ENCODE measurements around the gene MAD1L1.
A peak's percentile ranks its signal among the peaks of the same experiment; 100 is the strongest.

The MAD1L1 gene

DNA sequence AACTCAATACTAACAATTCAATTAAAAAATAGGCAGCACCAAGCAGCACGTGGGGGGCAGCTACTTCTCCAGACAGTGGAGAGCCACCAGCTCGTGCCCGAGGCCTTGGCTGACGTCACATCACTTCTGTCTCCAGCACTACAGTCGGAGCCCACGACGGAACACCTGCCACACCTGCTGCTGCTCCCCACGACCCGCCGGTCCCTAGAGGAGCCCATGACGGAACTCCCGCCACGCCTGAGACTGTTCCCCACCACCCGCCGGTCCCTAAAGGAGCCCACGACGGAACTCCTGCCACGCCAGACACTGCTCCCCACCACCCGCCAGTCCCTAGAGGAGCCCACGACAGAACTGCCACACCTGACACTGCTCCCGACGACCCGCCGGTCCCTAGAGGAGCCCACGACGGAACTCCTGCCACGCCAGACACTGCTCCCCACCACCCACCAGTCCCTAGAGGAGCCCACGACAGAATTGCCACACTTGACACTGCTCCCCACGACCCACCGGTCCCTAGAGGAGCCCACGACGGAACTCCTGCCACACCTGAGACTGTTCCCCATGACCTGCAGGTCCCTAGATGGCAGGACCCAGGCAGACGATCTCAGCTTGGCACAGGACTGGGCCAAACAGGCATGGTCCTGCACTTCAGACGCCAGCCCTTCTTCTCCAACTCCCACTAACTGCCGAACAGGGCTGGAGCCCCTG lies 304.7 kb downstream of the MAD1L1 start:
- DNase-seq (ENCODE audit: low spot score), result no peak

DNA sequence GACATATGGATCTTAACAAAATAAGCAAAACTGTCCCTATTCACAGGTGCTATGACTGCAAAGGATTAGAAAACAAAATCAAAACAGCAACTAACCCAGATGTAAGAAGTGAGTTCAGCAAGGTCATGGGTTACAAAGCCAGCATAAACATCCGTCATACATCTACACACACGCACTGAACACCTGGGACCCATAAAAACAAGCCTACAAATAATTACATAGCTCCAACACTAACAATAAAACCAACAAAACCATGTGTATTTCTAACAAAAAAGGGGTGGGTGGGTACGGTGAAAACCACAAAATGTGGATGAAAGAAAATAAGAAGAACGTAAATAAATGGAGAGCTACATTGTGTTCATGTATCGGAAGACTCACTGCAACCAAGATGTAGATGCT lies 305.8 kb downstream of the MAD1L1 start:
- no peak for DNase-seq (ENCODE audit: low spot score)

DNA sequence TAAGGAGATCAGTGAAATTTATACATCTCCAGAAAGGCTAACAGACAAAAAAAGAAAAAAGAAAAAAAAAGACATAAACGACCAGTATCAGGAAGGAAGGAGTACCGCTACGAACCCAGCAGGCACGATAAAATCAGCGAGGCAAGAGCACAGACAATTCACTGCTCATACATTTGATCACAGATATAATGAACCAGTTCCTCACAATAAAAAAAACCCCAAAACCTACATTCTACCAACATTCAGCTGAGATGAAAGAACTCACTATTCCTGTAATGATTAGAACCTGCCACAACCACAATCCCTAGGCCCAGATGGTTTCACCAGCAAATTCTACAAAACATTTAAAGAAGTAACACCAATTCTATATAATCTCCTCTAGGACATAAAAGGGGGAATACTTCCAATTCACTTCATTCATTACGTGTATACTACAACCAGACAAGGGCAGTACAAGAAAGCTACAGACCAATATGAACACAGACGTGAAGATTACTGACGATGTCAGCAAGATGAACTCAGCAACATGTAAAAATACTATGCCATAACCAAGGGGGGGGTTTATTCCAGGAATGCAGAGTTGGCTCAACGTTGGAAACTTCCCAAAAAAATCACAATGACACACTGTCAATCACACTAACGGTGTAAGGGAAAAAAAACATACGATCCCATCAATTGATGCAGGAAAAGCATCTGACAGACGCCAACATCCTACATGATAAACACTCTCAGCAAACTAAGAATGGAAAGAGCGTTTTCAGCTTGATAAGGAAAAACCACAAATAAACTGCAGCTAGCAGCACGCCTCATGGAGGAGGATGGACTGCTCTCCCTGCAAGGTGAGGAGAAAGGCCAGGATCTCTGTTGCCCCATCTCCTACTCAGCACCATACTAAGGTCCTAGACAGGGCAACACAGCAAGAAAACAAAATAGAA lies 306.5 kb downstream of the MAD1L1 start:
- no peak for DNase-seq (ENCODE audit: low spot score)

DNA sequence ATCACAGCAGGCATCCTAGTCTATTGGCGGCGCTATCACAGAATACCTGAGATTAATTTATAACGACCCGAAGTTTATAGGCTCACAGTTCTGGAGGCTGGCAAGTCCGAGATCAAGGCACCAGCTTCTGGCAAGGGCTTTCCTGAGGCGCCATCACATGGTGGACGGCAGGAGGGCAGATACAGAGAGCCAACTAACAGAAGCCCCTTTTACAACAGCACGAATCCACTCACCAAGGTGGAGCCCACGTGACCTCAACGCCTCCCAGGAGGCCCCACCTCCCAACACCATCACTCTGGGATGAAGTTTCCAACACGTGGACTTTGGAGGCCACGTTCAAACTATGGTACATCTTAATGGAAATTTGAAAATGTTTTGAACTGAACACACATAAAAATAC lies 307.4 kb downstream of the MAD1L1 start:
- DNase-seq (ENCODE audit: low spot score), result no peak

DNA sequence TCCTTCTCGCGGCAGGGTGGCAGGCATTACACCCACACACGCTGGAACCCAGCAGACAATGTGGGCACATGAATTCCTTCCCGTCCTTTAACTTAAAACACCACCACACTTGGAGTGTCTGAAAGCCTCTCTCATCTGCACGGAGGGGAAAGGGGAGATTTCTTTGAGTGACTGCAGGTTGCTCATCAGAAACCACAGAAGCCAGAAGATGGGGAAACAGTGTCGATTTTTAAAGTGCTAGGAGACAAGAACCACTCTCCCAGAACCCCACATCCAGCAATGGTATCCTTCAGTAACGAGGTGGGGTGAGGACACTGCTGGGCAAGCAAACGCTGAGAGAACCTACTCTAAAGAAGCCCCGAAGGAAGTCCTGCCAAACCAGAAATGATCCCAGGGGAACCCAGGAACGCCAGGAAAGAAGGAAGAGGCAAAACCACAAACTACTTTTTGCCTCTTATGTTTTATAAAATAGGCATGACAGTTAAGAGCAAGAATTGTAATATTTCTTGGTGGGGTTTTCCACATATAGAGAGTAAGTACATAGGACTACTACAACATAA lies 308.4 kb downstream of the MAD1L1 start:
- peak; percentile 52 for DNase-seq (ENCODE audit: low spot score)

DNA sequence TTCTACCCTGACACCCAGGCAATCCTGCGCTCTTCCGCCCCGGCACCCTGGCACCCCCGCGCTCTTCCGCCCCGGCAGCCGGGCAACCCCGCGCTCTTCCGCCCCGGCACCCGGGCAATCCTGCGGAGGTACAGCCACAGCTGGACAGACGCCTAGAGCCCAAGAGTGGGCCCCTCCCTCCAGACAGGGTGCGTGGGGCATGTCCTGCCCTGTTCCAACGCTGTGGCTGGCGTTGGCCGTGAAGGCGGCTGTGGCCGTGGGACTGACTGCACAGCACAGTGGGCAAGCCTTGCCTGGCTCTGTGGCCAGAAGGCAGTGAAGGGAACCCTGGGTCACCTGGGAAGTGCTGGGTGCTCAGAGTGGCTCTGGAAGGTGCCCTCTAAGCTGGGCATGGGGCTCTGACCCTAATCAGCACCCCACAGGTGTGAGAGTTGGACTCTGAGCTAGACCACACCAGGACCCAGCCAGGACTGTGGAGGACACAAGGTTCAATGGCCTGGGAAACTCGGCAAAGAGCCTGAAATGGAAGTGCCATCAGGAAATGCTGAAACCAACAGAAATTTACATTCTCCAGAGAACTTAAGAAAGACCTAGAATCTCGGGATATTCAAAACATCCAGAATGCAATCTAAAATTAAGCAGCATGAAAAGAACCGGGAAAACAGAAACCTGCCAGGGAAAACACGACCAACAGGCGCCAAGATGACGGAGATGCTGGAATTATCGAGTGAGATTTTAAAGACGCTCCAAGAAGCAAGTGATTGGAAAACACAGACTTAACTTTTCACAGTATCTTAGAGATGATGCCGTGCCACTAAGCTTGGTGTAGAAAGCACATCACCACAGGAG lies 309.1 kb downstream of the MAD1L1 start:
- DNase-seq (ENCODE audit: low spot score), result no peak

DNA sequence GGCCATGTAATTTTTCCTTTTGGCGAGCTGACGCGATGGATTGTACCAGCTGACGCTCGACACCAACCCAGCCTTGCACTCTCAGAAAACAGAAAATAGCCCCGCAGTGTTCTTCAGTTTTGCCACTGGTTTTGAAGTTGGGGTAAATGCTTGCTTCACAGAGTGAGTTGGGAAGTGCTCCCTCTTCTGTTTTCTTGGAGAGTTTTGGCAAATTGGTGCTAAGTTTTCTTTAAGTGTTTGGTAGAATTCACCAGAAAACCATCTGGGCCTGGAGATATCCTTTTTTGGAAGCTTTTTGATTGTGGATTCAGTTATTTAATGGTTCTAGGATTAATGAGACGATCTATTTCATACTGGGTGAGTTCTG lies 309.9 kb downstream of the MAD1L1 start:
- peak; percentile 66 for DNase-seq (ENCODE audit: low spot score)

DNA sequence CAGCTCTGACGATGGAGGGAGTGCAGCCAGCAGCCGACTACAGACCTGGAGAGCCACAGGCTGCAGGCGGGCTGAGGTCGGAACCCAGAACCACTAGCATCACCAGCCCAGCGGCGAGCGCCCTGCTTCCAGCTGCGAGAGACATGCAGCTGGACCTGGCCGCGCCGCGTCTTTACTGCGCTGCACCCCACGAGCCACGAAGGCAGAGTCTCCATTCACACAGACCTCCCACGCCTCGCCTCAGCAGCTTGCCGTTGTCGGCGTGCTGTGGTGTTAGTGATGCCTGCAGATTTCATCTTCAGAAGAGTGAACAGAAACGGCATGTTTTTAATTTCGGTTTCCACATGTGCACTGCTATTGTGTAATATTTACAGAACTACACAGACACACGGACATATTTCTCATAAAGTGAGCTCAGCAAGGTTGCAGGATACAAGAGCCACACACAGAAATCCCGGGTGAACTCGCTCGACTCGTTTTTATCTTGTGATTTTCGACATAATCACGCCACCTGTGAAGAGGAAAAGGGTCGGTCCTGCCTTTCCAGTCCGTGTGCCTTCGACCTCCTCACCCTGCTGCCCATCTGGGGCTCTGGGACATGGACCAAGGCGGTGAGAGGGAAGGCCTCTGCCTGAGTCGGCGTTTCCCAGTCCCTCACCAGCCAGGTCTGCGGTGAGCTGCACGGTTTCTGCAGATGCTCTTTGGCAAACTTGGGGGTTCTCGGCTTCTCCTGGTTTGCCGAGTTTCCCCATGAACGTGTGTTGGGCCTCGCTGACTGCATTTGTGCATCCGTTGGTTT lies 310.5 kb downstream of the MAD1L1 start:
- peak; percentile 66 for DNase-seq (ENCODE audit: low spot score)

DNA sequence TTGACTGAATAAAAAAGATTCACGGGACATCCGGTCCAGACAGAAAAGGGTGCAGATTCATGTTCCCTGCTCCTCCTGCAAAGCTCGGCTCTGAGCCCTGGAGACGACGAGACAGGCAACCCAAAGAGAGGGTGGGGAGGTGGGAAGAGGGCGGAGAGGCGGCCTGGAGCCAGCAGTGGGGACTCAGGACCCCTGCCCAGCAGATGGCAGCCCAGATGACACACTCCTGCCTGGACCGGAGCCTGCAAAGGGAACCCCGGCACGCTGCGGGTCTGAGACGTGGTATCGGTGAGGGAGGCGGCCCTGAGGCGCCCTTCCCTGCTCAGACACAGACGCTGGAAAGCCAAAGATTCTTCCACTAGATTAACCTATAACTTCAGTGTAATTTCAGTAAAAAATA lies 311.9 kb downstream of the MAD1L1 start:
- no peak for DNase-seq (ENCODE audit: low spot score)

DNA sequence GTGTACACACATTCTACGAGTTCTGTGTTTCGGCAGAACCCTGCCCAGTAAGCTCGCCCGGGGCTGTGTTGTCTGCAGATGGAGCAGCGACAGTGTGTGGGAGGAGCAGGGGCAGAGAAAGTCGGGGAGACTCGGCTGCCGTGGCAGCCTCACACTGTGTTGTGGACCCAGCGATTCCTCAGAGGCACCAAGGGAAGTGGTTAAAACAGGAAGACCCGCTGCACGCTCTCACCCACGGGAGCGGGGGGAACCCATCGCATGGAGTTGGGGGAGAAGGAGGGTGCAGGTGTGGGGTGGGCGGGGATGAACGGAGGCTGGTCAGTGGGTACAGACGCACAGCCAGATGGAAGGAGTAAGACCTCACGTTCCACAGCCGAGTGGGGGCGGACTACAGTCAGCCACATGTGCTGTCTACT lies 312.5 kb downstream of the MAD1L1 start:
- peak; percentile 38 for DNase-seq (ENCODE audit: low spot score)

DNA sequence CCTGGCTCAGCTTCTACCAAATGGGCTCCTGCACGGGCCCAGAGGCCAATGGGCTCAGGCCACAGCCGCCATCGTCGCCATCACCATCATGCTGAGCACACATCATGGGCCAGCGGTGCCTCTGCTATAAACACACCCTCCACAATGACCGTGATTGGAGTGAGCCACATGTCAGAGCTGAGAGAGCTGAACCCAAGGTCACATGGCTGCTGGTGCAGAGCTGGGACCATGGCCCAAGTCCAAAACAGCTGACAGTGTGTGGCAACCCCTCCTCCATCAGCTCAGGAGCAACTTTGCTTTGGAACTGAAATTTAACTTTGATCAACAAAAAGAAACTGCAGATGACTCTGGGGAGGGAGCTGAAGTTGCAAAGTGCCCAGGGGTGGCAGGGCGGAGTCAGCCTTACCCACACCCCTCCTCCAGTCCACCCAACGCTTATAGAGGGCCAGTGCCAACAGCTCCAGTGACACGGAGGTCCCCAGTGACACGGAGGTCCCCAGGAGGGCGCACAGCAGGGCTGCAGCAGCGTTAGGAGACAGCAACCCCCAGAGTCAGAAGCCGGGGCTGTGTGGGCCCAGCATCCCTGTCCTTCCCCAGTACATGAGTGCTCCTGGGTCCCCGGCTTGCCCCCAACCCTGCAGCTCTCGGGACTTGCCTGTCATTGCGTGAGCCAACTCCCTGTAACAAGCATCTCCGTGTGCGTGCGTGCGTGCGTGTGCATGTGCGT lies 313.0 kb downstream of the MAD1L1 start:
- peak; percentile 50 for DNase-seq (ENCODE audit: low spot score)

DNA sequence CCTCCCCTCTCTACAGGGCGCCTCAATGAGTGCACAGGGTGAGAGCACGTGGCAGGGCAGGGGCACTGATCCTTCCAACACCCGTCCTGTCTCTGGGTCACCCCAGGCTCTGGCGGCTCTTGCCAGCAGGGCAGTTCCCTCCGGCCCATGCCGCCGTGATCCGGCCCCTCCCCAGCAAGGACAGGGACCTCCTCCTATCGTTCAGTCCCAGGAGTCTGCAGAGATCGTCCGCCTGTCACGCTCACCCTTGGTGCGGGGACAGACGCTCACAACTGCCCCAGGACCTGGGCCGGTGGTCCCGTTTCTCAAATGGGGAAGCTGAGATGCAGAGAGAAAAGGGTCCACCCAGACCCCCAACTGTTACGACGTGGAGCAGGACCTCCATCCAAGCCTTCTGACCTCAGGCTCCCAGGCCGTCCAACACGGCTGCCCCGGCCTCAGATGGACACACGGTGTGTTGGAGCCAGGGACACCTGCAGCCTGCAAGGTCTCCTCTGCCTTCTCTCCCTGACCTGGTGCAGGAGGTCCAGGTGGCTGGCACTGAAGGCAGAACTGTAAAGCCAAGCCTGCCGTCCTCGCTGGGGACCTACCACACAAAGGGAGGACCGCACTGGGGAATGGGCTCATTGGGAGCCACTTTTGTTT lies 313.7 kb downstream of the MAD1L1 start:
- DNase-seq (ENCODE audit: low spot score), result no peak

DNA sequence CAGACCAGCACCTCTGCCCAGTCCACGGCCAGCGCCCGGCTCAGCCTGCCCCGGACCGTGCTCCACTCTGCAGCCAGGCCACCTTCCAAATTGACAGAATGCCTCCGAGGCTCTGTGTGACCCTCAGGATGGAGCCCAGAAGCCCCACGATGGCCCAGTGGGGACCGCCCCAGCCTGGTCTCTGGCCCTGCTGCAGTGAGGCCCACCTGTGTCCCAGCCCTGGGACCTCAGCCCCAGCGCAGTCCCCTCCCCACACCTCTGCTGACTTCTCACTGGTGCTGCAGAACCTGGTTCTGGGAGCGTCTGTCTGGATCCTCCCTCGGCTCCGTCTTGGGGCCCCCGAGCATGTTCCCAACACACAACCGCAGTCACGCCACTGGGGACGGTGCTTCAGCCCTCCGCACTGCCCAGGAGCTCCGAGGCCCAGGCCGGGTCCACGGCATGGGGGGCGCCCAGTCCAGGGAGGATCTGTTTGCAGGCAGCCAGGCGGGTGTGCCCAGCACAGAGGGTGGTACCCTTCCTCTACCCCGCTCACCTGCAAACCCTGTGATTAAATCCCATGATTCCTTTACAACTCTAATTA lies 314.6 kb downstream of the MAD1L1 start:
- no peak for DNase-seq (ENCODE audit: low spot score)

DNA sequence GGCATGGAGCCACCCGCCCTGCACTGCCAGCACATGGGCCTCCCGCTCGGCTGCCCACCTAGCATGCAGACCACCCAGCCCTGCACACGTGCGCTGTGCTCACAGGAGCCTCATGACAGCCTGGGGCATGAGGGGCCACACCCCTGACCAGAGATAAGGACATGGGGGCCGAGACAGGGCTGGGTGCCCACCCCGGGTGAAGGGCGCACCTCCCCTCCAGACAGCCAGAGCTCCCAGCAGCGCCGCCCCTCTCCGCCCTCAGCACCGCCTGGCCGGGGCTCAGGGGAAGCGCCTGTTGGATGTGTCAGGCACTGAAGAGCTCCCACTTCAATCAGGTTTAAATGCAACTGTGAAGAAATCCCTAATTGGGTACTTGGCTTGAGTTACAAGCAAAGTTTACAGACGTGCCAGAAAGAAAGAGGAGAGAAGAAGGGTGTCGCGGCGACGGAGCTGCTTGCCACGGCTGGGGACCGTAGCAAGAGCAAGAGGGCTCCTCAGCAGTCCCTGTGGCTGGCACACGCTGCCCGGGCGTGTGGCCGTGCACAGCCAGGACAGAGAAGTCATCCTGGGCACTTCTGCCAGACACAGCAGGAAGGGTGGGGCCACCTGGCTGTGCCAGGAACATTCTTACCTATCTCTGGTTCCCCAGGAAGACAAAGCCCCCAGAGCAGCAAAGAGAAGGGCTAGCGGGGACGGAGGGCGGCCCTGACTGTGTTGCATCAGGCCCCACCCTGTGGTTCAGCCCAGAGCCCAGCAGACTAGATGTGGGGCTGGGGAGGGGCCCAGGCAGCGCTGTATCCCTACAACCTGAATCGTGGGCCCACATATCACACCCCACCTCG lies 315.3 kb downstream of the MAD1L1 start:
- peak; percentile 60 for DNase-seq (ENCODE audit: low spot score)

DNA sequence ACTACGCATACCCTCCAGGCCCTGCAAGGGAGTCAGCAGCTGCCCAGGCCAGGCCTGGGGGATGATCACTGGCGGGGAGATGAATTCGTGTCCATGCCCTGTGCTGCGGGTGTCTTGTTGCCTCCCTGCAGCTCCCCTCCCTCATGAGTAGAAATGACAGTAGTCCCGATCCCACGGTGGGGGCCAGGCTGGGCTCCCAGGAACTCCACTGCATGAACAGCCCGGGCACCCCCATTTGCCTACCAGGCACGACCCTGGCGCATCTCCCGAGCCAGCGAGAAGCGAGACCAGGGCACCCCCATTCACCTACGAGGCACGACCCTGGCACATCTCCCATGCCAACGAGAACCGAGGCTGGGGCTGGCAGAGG lies 316.2 kb downstream of the MAD1L1 start:
- no peak for DNase-seq (ENCODE audit: low spot score)

DNA sequence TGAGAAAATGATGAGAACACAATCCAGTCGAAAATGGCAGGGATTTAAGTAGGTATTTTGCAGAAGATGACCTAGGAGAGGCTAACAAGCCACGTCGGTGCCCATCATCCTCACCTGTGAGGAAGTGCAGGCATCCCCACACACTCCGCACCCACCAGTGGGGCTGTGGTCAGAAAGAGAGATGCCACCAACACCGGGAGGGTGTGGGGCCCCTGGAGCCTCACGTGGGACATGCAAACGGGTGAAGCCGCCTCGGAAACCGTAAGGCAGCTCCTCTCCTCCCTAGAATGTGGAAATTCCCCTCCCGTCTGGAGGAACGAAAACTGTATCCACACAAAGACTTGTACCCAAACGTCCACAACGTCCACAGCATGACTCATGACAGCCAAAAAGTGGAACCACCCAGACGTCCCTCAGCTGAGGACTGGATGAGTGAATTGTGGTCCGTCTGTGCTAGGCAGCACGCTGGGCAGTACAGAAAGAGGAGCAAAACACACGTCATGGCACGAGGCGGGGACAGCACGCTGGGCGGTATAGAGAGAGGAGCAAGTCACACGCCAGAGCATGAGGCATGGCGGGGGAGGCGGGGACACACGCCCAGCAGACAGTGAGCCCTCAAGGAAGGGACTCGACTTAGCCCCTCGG lies 316.7 kb downstream of the MAD1L1 start:
- DNase-seq (ENCODE audit: low spot score), result no peak

DNA sequence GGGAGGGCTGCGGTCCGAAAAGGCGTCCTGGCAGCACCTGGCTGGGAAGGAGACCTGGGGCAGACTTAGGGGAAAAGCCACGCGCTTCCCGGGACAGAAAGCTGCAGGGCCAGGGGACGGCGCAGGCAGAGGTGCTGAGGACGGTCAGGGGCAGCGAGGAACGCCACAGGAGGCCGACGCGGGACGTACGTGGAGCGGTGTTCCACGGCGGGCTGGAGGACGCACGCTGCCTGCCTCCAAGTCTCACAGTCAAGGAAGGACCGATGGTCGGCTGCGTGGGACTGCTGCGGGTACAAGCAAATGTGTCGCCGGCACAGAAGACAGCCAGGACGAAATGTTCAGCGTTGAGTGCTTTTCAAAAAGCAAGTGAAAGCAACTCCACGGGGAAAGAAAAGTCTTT lies 317.4 kb downstream of the MAD1L1 start:
- DNase-seq (ENCODE audit: low spot score), result no peak

DNA sequence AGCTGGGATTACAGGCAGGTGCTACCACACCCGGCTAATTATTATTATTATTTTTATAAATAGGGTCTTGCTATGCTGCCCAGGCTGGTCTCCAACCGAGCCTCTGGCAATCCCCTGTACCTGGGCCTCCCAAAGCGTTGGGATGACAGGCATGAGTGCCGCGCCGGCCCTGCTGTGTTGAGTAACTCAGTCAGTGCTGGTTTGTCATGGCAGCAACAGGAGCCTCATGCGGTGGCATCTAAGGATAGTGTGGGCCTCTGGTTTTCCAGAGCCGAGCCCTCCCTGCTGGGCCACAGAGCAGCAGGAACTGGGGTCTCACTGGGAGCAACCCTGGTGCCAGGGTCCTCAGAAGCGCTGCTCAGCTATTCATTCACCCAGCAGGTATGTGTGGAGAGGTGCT lies 318.0 kb downstream of the MAD1L1 start:
- no peak for DNase-seq (ENCODE audit: low spot score)

Measured in AG08395 (cell line).